HFF-Myc (cell line): ENCODE measurements around the gene HDAC10.
A peak's percentile ranks its signal among the peaks of the same experiment; 100 is the strongest.
"Not testable (repeated sequence)": the region's sequence is repeated elsewhere in the genome, so short reads cannot be mapped to it uniquely, and the experiment has no call there.

ENCODE experiments used
- DNase-seq: peaks from one replicate; pipeline ENCODE4 v3.0.0-alpha.2; 2011; ENCODE audit warnings: low read depth; ENCODE audit errors: extremely low read depth
- H3K4me3 ChIP-seq: replicated peaks from 2 replicates; pipeline ENCODE4 v1.5.1; 2011; ENCODE audit warnings: low read depth, mild to moderate bottlenecking, control low read depth, low read length
- TF ChIP-seq, protein P1 (sequence below): IDR thresholded peaks from 2 replicates; pipeline ENCODE4 v1.5.1; 2012; ENCODE audit warnings: mild to moderate bottlenecking, low read depth, low read length, control low read depth; ENCODE audit errors: missing control alignments

Gene HDAC10

GRCh38 chr22:50208430-50208938 is 42.6 kb downstream of the HDAC10 start:
- TF ChIP-seq, protein P1, sequence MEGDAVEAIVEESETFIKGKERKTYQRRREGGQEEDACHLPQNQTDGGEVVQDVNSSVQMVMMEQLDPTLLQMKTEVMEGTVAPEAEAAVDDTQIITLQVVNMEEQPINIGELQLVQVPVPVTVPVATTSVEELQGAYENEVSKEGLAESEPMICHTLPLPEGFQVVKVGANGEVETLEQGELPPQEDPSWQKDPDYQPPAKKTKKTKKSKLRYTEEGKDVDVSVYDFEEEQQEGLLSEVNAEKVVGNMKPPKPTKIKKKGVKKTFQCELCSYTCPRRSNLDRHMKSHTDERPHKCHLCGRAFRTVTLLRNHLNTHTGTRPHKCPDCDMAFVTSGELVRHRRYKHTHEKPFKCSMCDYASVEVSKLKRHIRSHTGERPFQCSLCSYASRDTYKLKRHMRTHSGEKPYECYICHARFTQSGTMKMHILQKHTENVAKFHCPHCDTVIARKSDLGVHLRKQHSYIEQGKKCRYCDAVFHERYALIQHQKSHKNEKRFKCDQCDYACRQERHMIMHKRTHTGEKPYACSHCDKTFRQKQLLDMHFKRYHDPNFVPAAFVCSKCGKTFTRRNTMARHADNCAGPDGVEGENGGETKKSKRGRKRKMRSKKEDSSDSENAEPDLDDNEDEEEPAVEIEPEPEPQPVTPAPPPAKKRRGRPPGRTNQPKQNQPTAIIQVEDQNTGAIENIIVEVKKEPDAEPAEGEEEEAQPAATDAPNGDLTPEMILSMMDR: no peak
- no peak for DNase-seq
- no peak overlapping the region for H3K4me3 ChIP-seq

- H3K4me3 ChIP-seq: no peak overlapping the region
- TF ChIP-seq, protein P1: no peak
- DNase-seq: no peak
Observed at GRCh38 chr22:50207383-50208140, 43.5 kb downstream of the HDAC10 start.

DNA sequence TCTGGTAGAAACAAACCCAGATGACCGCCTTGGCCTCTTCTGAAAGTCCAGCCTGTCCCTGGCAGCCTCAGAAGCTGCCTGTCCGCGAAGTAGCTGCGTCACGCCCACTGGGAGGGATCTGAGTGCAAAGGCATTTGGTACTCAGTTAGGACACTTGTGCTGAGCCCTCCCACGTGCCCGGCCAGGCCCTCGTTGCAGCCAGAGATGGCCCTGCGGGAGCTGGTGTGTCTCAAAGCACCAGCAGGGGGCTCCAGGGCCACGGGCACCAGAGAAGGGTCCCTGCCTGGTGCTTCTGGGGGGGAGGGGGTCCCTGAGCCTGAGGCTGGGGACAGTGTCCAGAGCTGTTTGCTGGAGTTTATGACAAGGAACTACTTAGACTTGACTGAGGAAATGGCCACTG is 44.5 kb downstream of the HDAC10 start:
- DNase-seq: peak; percentile 21
- TF ChIP-seq, protein P1: peak; percentile 67
- no peak overlapping the region for H3K4me3 ChIP-seq

DNA sequence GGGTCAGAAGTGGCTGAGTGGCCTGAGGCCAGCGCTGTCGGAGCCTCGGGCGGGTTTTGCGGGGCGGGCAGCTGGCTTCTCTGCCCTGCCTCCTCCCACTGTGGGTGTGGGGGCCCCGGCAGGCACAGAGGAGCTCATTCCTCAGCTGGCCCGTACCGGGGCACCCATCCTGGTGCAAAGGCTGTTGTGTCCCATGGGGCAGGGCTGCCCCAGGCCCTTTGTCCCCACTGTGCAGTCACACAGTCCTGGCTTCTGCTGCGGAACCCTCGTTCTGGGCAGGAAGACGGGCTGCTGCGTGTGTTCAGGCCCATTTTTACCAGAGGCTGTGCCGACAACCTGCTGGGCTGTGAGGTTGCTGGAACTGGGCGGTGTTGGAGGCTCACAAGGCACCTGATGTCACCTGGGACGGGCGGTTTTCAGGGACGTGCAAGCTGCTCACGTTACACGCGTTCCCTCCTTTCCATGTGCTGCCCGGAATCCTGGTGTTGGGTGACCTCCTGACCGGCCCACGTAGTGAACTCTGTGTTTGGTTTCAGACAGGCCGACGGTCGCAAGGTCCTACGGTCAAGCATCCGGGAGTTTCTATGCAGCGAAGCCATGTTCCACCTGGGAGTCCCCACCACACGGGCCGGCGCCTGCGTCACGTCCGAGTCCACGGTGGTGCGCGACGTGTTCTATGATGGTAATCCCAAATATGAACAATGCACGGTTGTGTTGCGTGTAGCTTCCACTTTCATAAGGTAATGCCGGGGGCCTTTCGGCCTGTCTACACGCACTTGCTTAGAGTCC is 45.1 kb downstream of the HDAC10 start:
- TF ChIP-seq, protein P1: no peak
- H3K4me3 ChIP-seq: no peak overlapping the region
- no peak for DNase-seq

- not testable (repeated sequence) for DNase-seq
Observed at GRCh38 chr22:50204998-50205397, 46.1 kb downstream of the HDAC10 start.

GRCh38 chr22:50204571-50204970 is 46.5 kb downstream of the HDAC10 start:
- DNase-seq: no peak
- TF ChIP-seq, protein P1: no peak
- H3K4me3 ChIP-seq: no peak overlapping the region

More at GRCh38 chr22:50204998-50205397, 46.1 kb downstream of the HDAC10 start:
- not testable (repeated sequence) for H3K4me3 ChIP-seq

- DNase-seq: no peak
- H3K4me3 ChIP-seq: no peak overlapping the region
- TF ChIP-seq, protein P1: no peak
Observed at GRCh38 chr22:50203288-50203687, 47.8 kb downstream of the HDAC10 start.
